GM12801 (cell line): ENCODE data around the gene USP14.

Experiments used
- TF ChIP-seq, protein P1 (sequence below): IDR thresholded peaks from one replicate; pipeline ENCODE4 v1.5.1; 2011; ENCODE audit warnings: control low read depth; ENCODE audit not compliant: insufficient read length; ENCODE audit errors: extremely low read depth

Gene USP14

DNA sequence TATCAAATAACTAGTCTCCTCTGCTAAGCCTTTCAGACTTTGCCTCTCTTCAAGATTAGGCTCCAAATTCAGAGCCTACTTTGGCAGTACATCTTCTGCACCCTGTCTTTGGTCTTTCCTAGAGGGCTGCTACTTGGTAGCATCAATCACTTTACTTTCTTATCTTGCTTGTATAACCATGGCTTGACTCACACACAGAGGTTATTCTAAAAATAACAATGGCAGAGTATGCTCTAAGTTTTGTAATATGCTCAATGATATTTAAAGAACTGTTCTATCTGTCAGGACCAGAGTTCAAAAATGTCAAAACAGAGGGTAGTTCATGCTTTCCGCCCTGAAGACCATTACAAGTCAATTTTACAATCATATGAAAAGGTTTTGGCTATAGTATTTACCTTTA lies 81.8 kb downstream of the USP14 start:
- TF ChIP-seq, protein P1, sequence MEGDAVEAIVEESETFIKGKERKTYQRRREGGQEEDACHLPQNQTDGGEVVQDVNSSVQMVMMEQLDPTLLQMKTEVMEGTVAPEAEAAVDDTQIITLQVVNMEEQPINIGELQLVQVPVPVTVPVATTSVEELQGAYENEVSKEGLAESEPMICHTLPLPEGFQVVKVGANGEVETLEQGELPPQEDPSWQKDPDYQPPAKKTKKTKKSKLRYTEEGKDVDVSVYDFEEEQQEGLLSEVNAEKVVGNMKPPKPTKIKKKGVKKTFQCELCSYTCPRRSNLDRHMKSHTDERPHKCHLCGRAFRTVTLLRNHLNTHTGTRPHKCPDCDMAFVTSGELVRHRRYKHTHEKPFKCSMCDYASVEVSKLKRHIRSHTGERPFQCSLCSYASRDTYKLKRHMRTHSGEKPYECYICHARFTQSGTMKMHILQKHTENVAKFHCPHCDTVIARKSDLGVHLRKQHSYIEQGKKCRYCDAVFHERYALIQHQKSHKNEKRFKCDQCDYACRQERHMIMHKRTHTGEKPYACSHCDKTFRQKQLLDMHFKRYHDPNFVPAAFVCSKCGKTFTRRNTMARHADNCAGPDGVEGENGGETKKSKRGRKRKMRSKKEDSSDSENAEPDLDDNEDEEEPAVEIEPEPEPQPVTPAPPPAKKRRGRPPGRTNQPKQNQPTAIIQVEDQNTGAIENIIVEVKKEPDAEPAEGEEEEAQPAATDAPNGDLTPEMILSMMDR: no peak

DNA sequence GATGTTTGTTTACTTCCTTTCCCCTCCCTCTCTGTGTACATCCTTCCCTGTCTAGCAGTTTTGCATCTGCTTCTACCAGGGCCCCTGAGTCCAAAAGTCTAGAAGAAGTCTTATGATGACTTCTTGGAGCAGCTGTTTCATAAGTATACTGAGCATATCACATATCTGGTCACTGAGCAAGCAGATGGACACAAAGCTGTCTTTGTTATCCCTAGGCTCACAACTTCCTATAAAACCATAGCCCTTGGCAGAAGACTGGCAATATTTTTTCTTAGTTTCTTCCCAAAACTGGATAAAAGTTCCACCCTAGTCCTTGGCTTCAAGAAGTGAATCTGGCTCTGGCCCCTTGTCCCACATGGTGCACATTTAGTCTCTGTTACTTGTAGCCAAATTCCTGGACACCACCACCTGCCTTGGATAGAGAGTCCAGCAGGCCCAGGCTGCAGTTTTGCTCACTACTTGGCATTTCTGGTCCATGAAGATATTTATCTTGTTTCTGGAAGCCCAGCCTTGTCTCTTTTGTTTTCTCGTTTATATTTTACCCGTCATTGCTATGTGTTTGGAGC lies 87.0 kb downstream of the USP14 start:
- TF ChIP-seq, protein P1: no peak

DNA sequence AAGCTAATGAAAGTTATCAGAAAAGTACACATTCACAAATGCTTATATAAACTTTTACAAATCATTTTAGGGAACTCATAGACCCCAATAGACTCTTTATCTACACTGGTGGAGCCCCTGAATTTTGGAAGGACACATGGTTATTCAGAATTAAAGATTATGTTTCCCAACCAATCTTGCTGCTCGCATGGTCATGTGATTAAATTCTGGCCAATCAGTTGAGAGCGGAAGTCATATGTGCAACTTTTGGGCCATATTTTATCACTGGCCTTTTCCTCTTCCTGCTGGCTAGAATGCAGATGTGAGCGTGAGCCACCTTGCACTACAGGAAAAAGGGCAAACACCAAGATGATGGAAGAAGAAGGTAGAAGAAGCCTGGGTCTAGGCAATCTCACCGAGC lies 89.7 kb downstream of the USP14 start:
- TF ChIP-seq, protein P1: no peak

DNA sequence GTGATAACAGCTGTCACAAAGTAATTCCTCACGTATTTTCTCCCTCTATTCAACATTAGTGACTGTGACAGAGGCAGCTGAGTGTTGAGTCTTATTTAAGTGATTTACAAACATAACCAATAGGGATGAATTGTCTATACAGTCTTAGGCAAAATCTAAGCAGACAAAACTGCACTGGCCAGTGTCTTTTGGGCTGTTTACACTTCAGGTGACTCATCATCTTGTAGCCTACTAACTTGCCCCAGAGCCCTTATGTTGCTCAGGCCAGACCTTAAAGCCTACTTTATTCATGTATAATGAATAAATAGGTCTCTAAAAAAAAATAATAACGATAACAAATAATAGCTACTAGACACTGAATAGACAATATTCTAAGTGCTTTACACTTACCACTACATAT lies 92.3 kb downstream of the USP14 start:
- TF ChIP-seq, protein P1: no peak

DNA sequence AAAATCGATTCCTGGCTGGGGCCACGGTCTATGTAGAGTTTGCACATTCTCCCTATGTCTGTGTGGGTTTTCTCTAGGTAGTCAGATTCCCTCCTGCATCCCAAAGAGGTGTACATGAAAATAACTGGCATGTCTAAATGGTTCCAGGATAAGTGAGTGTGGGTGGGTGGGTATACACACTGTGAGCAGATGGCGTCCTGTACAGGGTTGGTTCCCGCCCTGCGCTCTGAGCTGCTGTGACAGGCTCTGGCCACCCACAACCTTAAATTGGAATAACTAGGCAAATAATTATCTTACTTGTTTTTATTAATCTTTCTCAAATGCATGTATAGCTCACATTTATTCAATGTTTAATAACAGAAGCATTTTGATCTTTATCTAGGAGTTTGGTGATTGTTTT lies 93.2 kb downstream of the USP14 start:
- TF ChIP-seq, protein P1: no peak

DNA sequence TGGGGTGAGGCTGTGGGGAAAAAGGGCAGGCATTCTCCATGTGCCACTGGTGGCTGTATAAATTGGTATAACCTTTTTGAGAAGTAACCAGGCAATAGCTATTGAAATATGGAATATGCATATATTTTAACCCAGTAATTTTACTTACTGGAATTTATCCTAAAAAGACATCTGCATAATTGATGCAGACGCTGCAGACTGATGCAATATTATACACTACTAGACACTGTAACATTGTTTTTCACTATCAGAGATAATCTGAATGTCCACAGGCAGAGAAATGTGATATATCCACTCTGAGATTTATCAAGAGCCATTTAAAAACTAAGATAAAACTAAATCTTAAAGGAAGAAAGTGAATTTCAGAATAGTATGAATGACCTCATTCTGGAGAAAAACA lies 94.8 kb downstream of the USP14 start:
- TF ChIP-seq, protein P1: no peak

DNA sequence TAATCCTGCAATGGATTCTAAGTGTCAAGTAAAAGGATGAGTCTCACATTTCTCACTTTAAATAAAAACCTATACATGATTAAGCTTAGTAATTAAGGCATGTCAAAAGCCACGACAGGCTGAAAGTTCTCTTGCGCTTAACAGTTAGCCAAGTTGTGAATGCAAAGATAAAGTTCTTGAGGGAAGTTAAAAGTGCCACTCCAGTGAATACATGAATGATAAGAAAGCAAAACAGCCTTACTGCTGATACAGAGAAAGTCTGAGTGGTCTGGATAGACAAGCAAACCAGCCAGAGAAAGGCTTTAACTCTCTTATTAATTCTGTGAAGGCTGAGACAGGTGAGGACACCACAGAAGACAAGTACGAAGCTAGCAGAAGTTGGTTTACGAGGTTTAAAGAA lies 96.8 kb downstream of the USP14 start:
- TF ChIP-seq, protein P1: no peak

DNA sequence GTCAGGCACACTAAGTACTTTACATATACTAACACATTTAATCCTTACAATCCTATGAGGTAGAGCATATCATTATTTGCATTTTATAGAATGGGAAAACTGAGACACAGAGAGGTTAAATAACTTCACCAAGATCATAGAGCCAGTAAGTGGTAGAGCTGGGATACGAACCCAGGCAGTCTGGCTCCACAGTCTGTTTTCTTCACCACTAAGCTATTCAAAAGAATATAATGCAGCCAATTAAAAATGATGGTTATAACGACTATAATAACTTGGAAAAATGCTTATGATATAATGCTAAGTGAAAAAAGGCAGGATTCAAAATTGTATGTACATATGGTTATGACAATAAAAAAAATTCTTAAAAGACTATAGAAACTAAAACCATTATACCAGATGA lies 102.2 kb downstream of the USP14 start:
- TF ChIP-seq, protein P1: no peak
